NAMALWA (cell line): Measurements from ENCODE around the gene FAHD2A.
"Not testable (repeated sequence)": the region's sequence is repeated elsewhere in the genome, so short reads cannot be mapped to it uniquely, and the experiment has no call there.

Source experiments
- DNase-seq: peaks from one replicate; pipeline ENCODE4 v3.0.0-alpha.2; 2015; ENCODE audit warnings: low spot score

Gene FAHD2A

GRCh38 chr2:95402370-95403203 is at the start of gene FAHD2A:
Gene FAHD2A, plus strand, starts transcription at chr2:95402708. Its CDS starts 2,851 bp downstream, at chr2:95405559.
- peak; percentile 94 for DNase-seq

DNA sequence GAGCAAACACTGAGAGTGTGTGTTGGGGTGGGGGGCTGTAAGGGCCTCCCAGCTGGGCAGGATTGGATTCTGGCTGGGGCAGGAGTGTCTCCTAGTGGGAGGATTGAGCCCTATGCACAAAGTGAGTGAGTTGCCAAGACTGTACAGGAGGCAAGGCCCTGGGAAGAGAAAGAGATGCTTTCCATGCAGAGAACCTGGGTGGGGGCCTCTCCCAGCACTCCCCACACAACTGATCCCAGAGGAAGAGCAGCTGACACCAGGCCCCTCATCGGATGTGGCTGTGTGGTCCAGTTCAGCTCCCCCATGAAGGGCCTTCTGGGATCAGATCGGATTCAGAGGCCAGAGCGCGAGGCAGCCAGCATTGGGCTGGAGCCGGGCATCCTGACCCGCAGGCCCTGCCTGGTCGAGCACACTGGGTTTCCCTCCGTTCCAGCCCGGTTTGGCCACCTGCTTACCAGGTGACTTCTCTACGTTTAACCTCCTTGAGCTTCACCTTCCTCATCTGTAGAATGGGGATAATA is 49.4 kb upstream of the FAHD2A start:
- no peak for DNase-seq

- DNase-seq, result no peak
Measured at GRCh38 chr2:95353613-95354468, 48.7 kb upstream of the FAHD2A start.

DNA sequence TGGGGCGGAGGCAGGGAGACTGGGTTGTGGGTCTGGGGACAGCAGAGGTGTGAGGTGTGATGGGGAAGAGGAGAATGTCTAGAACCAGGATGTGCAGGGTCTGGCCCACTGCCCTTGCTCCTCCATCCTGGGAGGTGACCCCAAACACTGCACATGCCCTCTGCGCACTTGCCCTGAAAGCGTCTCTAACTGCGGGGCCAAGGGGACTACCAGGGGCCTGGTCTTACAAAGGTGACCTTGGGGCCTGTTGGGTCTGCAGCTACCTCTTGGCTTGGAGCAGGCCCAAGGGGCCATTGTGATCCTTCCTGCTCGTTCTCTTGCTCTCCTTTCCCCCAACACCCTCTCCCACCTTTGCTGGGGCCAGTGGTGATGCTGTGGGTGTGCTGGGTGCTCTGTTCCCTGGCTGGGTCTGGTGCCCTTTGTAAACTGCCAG is 48.0 kb upstream of the FAHD2A start:
- no peak for DNase-seq

GRCh38 chr2:95354925-95355324 is 47.6 kb upstream of the FAHD2A start:
- DNase-seq, result no peak

DNA sequence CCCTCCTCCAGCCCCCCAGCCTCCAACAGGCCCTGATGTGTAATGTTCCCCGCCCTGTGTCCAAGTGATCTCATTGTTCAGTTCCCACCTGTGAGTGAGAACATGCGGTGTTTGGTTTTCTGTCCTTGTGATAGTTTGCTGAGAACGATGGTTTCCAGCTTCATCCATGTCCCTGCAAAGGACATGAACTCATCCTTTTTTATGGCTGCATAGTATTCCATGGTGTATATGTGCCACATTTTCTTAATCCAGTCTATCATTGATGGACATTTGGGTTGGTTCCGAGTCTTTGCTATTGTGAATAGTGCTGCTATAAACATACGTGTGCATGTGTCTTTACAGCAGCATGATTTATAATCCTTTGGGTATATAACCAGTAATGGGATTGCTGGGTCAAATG is 47.0 kb upstream of the FAHD2A start:
- DNase-seq, result not testable (repeated sequence)

DNA sequence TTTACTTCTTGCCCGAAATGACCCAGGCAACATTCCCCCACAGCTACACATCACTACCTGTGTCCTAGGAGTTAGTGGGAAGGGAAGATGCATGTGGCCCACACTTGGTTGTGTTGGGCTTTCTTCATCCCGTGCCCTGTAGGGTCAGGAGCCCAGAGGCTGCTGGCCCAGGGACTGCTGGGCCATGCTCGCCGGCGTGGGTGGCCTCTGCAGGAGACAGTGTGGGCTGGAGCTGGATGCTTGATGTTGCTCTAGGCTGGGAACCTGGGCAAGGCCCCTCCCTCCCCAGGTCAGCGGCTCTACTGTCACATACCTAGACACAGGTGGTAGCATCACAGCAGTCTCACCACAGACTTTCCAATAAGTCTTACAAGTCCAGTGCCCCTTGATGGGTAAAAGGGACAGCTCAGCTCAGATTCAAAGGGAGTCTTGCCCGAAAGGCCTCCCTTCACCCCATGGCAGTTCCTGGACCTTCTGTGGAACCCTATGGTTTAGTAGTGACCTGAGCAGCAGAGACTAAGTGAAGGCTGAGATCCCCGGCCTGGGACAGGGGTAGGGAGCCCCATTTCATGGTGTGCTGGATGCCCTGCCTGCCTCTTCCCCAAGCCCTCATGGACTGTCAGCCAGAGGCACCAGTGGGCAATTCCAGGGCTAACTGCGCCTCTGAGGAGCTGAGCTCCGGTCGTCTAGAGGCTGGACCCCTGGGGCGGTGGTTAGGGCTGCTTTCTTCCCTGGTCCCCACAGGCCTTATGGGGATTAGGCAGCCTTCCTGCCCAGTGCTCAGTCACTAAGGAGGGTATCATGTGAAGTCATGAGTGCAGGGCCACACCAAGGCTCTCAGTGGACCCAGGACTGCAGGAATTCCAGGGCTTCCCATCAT is 45.4 kb upstream of the FAHD2A start:
- DNase-seq, result no peak

DNA sequence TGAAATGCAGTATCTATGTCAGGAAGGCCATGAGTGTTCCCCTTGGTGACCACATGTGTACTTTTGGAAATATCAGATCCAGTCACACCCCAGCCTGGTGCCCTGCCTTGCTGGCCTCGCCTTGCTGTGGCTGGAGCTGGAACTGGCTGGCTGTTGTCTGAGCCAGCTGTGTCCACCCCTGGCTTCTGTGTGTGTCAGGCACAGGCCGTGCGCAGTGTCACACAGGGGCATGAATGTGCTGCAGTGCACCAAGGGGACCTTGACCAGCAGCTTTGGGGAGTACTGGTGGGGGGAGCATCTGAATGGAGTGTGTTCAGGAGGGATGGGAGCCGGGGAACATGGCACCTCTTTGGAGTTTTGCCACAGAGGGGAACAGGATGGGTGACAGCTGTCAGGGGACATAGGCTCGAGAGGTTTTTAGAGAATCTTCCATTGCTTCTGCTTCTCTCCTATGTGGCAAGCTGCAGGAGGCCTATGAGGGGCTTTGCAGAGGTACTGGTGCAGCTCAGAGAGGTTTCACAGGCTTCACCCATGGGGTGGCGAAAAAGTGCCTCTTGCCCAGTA is 44.7 kb upstream of the FAHD2A start:
- DNase-seq, result no peak

GRCh38 chr2:95359031-95359430 is 43.5 kb upstream of the FAHD2A start:
- DNase-seq, result no peak

- DNase-seq, result no peak
Measured at GRCh38 chr2:95359501-95359930, 43.0 kb upstream of the FAHD2A start.

DNA sequence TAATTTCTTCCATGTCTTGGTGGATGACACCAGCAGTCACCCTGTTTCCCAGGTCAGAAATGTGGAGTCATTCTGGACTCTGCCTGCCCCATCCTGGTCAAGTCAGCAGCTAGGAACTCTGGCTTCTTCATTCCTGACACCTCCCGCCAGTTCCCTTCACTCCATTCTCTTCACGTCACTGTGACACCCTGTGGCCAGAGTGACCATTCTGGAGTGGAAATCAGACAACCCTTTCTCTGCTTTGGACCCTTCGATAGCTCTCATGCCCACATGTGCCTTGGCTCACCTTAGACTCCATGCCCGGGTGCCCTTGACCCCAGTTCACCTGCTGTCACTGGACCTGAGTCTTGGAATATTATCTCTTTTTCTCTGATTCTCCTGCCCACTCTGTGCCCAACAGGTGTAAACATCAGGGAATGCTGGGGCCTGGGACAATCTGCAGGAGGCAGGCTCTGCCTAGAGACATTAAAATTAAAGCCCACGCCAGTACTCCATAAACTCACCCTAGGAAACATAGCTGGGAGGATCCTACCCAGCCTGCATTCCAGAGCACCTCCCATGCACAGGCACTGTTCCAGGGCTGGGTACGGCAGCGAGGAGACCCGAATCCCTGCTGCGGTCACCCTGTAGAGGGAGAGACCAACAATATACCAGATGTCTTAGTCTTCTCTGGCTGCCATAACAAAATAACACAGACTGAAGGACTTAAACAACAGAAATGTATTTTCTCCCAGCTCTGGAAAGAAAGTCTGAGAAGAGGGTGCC is 41.1 kb upstream of the FAHD2A start:
- no peak for DNase-seq

DNA sequence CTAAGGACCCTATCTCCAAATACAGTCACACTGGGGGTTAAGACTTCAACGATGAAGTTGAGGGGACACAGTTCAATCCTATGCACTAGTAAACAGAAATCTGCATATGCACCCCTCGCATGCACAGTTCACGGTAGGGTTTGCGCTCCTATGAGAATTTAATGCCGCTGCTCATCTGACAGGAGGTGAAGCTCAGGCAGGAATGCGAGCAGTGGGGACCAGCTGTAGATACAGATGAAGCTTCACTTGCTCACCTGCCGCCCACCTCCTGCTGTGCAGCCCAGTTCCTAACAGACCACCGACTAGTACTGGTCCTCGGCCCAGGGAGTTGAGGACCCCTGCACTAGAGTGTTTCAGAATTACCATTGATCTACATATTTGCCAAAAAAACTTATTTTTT is 40.0 kb upstream of the FAHD2A start:
- no peak for DNase-seq

DNA sequence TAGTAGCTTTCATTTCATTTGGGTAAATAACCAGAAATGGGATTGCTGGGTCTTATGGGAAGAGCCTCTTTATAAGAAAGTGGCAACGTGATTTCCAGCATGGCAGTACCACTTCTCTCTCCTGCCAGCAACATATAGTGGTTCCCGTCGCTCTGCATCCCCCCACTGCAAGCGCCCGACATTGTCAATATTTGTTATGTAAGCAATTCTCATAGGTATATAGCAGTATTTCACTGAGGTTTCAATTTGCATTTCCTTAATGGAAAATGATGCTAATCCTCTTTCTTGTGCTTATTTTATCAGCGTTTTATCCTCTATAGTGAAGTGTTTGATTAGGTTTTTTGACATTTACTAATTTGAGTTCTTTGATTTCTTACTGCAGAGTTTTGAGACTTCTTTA is 36.0 kb upstream of the FAHD2A start:
- no peak for DNase-seq

GRCh38 chr2:95372216-95372829 is 30.2 kb upstream of the FAHD2A start:
- DNase-seq, result no peak

DNA sequence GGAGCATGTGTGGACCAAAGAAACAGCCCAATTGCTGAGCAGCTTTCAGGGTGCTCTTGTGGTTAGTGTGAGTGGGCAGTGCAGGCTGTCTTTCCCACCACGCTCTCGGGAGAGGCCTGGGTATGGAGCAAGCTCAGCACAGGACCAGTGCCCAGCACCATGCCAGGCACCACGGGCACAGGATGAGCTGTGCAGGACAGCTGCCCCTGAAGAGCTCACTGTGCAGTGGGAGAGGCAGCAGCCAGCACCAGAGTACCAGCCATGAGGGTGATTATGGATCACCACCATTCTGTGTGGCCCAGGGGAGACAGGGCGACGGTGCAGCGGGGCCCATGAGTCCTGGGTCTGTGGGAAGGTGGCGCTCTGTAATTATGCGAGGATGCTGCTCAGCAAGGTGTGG is 29.7 kb upstream of the FAHD2A start:
- no peak for DNase-seq

DNA sequence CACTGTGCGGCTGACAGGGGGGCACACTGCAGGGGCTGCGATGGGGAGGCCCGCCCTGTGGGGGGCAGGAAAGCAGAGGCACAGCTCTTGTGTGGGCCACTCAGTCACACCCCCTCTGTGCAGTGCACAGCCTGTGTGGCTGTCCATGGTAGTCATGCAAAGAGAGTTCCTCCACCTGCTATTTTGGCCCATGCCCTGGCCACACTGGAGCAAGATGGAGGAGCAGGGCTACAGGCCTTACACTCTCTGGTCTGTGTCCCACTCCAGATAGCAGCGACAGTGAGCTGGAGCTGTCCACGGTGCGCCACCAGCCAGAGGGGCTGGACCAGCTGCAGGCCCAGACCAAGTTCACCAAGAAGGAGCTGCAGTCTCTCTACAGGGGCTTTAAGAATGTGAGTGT is 28.5 kb upstream of the FAHD2A start:
- DNase-seq, result no peak

DNA sequence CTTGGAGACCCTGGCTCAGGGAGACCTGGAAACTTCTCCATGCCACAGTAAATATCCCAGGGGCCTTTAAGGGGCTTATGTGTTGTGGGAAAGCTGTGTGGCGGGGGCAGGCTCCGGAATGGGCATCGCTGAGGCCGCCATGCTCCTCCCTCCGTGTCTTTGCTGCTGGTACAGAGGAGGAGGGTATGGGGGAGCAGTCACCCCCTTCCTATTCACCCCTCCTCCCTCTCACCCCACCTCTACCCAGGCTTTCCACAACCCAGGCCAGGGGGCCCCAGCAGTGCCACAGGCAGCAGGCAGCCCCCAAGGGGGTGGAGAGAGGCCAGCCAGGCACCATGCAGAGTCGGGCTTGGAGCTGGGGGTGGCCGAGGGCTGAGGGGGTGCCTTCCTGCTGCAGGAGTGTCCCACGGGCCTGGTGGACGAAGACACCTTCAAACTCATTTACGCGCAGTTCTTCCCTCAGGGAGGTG is 28.0 kb upstream of the FAHD2A start:
- DNase-seq, result no peak

DNA sequence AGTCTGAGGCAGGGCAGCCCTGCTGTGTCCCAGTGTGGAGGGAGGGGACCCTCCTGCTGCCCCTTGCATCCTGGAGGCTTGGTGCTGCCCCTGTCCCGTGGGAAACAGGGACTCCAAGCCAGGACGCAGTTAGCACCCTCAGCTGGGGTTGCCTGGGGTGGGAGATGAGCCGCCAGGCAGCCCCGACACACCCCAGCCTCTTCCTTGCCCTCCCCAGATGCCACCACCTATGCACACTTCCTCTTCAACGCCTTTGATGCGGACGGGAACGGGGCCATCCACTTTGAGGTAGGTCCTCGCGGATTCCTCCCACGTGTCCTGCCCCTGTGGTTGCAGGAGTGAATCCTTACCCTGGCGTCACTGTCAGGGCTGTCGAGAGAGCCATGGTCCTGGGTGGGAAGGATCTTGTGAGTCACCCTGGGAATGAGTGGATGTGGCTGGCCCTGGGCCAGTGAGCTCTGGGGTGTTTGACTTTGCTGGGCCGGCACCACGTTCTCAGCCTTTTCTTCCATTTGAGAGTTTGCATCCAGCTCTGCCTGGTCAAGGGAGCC is 27.5 kb upstream of the FAHD2A start:
- DNase-seq, result no peak

- no peak for DNase-seq
Measured at GRCh38 chr2:95375532-95376150, 26.9 kb upstream of the FAHD2A start.
